ENCODE measurements around the gene ZNF423. TPM values are rescaled to one million over a fixed set of nuclear protein-coding genes. Genes with fewer than 3 reads are reported as not detected.

Gene ZNF423
- polyA plus RNA-seq, 1 donor from 2014 or later = 4.5 TPM

DNA sequence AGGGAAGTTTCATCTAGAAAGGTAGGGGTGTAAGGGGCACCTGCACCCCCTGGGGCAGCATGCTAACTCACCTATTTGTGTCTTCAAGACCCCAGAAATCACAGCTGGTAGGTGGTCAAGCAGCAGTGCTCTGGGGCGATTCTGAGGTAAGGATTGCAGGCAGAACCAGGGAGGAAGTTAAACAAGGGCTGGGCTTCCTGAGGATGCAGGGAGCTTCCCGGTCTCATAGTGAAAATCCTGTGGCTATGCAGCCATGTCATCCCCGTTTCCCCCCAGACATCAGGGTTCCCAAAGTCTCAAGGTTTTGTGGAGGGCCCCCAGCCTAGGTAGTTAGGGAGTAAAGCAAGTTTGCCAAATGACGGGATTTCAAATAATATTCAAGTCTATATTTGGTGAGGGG, 403.8 kb downstream of the ZNF423 start:
- H3K27ac ChIP-seq (ENCODE audit: low read length) = no peak overlapping the region
- H3K4me2 ChIP-seq (ENCODE audit: low read length) = no peak overlapping the region
- no peak overlapping the region for H3K9ac ChIP-seq (ENCODE audit: low read length)
- H3K9me2 ChIP-seq (ENCODE audit: insufficient read depth, low read length) = no peaks in the 10 kb centered on the region
- no peak overlapping the region for H2AFZ ChIP-seq (ENCODE audit: low read depth, low read length)
- no peaks in the 10 kb centered on the region for H4K20me1 ChIP-seq (ENCODE audit: insufficient read depth)
- H3F3A ChIP-seq (ENCODE audit: insufficient read depth, low read length, poor library complexity, severe bottlenecking) = no peaks in the 10 kb centered on the region
- no peaks in the 10 kb centered on the region for H3K36me3 ChIP-seq (ENCODE audit: insufficient read depth, low read length)
- H3K4me3 ChIP-seq (ENCODE audit: low read length) = no peak overlapping the region
- no peaks in the 10 kb centered on the region for H3K9me3 ChIP-seq (ENCODE audit: low read length)
- no peaks in the 10 kb centered on the region for H3K27me3 ChIP-seq (ENCODE audit: insufficient read depth, low read depth, low read length)
- no peak for TF ChIP-seq POLR2AphosphoS5 (IDR thresholded peaks at IDR 0.05)
- no peak for TF ChIP-seq EZH2 (IDR thresholded peaks at IDR 0.05; ENCODE audit: borderline replicate concordance, insufficient read depth, low read length, poor library complexity, severe bottlenecking)
- TF ChIP-seq SMC3 (conservative IDR thresholded peaks at IDR 0.05; ENCODE audit: poor library complexity) = no peak
- no peak for TF ChIP-seq EP300 (conservative IDR thresholded peaks at IDR 0.05; ENCODE audit: poor library complexity, severe bottlenecking)
- TF ChIP-seq, protein P1, sequence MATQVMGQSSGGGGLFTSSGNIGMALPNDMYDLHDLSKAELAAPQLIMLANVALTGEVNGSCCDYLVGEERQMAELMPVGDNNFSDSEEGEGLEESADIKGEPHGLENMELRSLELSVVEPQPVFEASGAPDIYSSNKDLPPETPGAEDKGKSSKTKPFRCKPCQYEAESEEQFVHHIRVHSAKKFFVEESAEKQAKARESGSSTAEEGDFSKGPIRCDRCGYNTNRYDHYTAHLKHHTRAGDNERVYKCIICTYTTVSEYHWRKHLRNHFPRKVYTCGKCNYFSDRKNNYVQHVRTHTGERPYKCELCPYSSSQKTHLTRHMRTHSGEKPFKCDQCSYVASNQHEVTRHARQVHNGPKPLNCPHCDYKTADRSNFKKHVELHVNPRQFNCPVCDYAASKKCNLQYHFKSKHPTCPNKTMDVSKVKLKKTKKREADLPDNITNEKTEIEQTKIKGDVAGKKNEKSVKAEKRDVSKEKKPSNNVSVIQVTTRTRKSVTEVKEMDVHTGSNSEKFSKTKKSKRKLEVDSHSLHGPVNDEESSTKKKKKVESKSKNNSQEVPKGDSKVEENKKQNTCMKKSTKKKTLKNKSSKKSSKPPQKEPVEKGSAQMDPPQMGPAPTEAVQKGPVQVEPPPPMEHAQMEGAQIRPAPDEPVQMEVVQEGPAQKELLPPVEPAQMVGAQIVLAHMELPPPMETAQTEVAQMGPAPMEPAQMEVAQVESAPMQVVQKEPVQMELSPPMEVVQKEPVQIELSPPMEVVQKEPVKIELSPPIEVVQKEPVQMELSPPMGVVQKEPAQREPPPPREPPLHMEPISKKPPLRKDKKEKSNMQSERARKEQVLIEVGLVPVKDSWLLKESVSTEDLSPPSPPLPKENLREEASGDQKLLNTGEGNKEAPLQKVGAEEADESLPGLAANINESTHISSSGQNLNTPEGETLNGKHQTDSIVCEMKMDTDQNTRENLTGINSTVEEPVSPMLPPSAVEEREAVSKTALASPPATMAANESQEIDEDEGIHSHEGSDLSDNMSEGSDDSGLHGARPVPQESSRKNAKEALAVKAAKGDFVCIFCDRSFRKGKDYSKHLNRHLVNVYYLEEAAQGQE (IDR thresholded peaks at IDR 0.05; ENCODE audit: borderline replicate concordance) = no peak
- TF ChIP-seq, protein P2, sequence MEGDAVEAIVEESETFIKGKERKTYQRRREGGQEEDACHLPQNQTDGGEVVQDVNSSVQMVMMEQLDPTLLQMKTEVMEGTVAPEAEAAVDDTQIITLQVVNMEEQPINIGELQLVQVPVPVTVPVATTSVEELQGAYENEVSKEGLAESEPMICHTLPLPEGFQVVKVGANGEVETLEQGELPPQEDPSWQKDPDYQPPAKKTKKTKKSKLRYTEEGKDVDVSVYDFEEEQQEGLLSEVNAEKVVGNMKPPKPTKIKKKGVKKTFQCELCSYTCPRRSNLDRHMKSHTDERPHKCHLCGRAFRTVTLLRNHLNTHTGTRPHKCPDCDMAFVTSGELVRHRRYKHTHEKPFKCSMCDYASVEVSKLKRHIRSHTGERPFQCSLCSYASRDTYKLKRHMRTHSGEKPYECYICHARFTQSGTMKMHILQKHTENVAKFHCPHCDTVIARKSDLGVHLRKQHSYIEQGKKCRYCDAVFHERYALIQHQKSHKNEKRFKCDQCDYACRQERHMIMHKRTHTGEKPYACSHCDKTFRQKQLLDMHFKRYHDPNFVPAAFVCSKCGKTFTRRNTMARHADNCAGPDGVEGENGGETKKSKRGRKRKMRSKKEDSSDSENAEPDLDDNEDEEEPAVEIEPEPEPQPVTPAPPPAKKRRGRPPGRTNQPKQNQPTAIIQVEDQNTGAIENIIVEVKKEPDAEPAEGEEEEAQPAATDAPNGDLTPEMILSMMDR (IDR thresholded peaks at IDR 0.05; ENCODE audit: poor library complexity, severe bottlenecking) = no peak
- TF ChIP-seq RAD21 (conservative IDR thresholded peaks at IDR 0.05) = no peak
- no peak for TF ChIP-seq TAF1 (IDR thresholded peaks at IDR 0.05; ENCODE audit: low read depth)
- no peak for TF ChIP-seq MXI1 (conservative IDR thresholded peaks at IDR 0.05; ENCODE audit: poor library complexity, severe bottlenecking)
- no peaks in the 10 kb centered on the region for H3K79me2 ChIP-seq (replicated peaks; ENCODE audit: insufficient read depth, low read length)

DNA sequence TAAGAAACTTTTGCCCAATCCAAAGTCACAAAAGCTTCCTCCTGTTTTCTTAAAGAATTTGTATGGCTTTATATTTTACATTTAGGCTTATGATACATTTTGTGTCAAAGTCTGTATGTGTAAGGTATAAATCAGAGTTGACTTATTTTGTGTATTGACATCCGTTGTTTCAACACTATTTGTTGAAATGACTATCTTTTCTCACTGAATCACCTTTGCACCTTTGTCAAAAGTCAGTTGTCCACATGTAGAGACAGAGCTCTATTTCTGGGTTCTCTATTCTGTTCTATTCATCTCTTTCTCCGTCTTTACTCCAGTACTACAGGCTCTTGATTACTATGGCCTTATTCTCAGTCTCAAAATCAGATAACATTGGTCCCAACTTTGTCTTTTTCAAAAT, 409.1 kb downstream of the ZNF423 start:
- Histone ChIP-seq H3K27ac (ENCODE audit: low read length) (no peak overlapping the region), H3K4me3 (ENCODE audit: low read length) (no peak overlapping the region), H4K20me1 (ENCODE audit: insufficient read depth) (no peaks in the 10 kb centered on the region), H3K9me3 (ENCODE audit: low read length) (no peaks in the 10 kb centered on the region), H2AFZ (ENCODE audit: low read depth, low read length) (no peak overlapping the region), H3K79me2 (replicated peaks; ENCODE audit: insufficient read depth, low read length) (no peaks in the 10 kb centered on the region), H3K9me2 (ENCODE audit: insufficient read depth, low read length) (no peaks in the 10 kb centered on the region), H3F3A (ENCODE audit: insufficient read depth, low read length, poor library complexity, severe bottlenecking) (no peaks in the 10 kb centered on the region), H3K9ac (ENCODE audit: low read length) (no peak overlapping the region), H3K36me3 (ENCODE audit: insufficient read depth, low read length) (no peaks in the 10 kb centered on the region), H3K4me2 (ENCODE audit: low read length) (no peak overlapping the region), H3K27me3 (ENCODE audit: insufficient read depth, low read depth, low read length) (no peaks in the 10 kb centered on the region)
- no peak for TF ChIP-seq EZH2 (IDR thresholded peaks at IDR 0.05; ENCODE audit: borderline replicate concordance, insufficient read depth, low read length, poor library complexity, severe bottlenecking)

DNA sequence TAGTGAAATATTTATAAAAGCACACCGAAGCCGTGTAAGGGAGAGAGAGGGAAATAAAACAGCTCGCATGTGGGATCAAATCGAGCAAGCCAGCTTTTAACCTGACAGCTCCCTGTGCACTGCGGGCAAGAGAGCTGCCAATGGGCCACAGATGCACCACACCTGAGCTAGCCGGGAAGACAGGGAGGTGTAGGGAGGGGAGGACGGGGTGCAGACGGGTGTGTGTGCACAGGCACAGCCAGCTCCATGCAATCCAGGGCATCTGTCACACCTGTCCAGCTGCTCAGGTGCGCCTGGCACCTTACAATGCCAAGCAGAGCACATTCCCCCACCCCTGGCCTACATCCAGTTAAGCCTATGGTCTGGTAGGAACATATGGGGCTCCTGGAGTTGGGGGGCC, 412.3 kb downstream of the ZNF423 start:
- TF ChIP-seq EP300 (conservative IDR thresholded peaks at IDR 0.05; ENCODE audit: poor library complexity, severe bottlenecking) (no peak), RAD21 (conservative IDR thresholded peaks at IDR 0.05) (no peak), POLR2AphosphoS5 (IDR thresholded peaks at IDR 0.05) (no peak), MXI1 (conservative IDR thresholded peaks at IDR 0.05; ENCODE audit: poor library complexity, severe bottlenecking) (no peak), SMC3 (conservative IDR thresholded peaks at IDR 0.05; ENCODE audit: poor library complexity) (no peak), EZH2 (IDR thresholded peaks at IDR 0.05; ENCODE audit: borderline replicate concordance, insufficient read depth, low read length, poor library complexity, severe bottlenecking) (no peak), TAF1 (IDR thresholded peaks at IDR 0.05; ENCODE audit: low read depth) (no peak)
- TF ChIP-seq, protein P2 (IDR thresholded peaks at IDR 0.05; ENCODE audit: poor library complexity, severe bottlenecking) = no peak
- TF ChIP-seq, protein P1 (IDR thresholded peaks at IDR 0.05; ENCODE audit: borderline replicate concordance) = no peak
- Histone ChIP-seq H3K27ac (ENCODE audit: low read length) (no peak overlapping the region), H3K36me3 (ENCODE audit: insufficient read depth, low read length) (no peaks in the 10 kb centered on the region), H3K27me3 (ENCODE audit: insufficient read depth, low read depth, low read length) (no peaks in the 10 kb centered on the region), H2AFZ (ENCODE audit: low read depth, low read length) (no peak overlapping the region), H3K4me2 (ENCODE audit: low read length) (no peak overlapping the region), H3F3A (ENCODE audit: insufficient read depth, low read length, poor library complexity, severe bottlenecking) (no peaks in the 10 kb centered on the region), H3K9me2 (ENCODE audit: insufficient read depth, low read length) (no peaks in the 10 kb centered on the region), H3K4me3 (ENCODE audit: low read length) (no peak overlapping the region), H3K9me3 (ENCODE audit: low read length) (no peaks in the 10 kb centered on the region), H3K79me2 (replicated peaks; ENCODE audit: insufficient read depth, low read length) (no peaks in the 10 kb centered on the region), H3K9ac (ENCODE audit: low read length) (no peak overlapping the region), H4K20me1 (ENCODE audit: insufficient read depth) (no peaks in the 10 kb centered on the region)
